Measurements from ENCODE around the gene TPM4.

Gene TPM4

DNA sequence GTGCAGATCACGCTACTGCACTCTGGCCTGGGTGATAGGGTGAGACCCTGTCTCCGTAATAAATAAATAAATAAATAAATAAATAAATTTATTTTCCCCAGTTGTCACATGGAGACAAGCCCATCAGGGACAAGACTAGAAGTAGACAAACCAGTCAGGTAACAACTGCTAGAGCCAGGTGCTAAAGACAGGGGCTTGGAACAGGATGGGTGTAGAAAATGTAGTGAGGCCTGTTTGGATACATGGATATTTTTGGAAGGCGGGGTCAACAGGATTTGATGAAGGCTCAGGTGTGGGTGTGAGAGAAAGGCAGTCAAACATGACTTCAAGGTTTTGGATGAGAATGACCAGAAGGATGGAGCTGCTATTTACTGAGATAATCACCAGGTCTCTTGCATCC is 27.7 kb upstream of the TPM4 start:
- Histone ChIP-seq H3K27me3 (replicated peaks; ENCODE audit: control insufficient read depth, insufficient read depth, low read length) (no peaks in the 10 kb centered on the region; the same call in 1 of the 2 replicates), H3K36me3 (ENCODE audit: control insufficient read depth, insufficient read depth, low read length) (no peaks in the 10 kb centered on the region), H3K4me3 (replicated peaks; ENCODE audit: low read depth, low read length) (no peak overlapping the region)
- DNase-seq (ENCODE audit: extremely low read depth, insufficient read length) = no peak
- TF ChIP-seq, protein P1, sequence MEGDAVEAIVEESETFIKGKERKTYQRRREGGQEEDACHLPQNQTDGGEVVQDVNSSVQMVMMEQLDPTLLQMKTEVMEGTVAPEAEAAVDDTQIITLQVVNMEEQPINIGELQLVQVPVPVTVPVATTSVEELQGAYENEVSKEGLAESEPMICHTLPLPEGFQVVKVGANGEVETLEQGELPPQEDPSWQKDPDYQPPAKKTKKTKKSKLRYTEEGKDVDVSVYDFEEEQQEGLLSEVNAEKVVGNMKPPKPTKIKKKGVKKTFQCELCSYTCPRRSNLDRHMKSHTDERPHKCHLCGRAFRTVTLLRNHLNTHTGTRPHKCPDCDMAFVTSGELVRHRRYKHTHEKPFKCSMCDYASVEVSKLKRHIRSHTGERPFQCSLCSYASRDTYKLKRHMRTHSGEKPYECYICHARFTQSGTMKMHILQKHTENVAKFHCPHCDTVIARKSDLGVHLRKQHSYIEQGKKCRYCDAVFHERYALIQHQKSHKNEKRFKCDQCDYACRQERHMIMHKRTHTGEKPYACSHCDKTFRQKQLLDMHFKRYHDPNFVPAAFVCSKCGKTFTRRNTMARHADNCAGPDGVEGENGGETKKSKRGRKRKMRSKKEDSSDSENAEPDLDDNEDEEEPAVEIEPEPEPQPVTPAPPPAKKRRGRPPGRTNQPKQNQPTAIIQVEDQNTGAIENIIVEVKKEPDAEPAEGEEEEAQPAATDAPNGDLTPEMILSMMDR (IDR thresholded peaks at IDR 0.05; ENCODE audit: insufficient read depth, low read length, poor library complexity, severe bottlenecking) = no peak

DNA sequence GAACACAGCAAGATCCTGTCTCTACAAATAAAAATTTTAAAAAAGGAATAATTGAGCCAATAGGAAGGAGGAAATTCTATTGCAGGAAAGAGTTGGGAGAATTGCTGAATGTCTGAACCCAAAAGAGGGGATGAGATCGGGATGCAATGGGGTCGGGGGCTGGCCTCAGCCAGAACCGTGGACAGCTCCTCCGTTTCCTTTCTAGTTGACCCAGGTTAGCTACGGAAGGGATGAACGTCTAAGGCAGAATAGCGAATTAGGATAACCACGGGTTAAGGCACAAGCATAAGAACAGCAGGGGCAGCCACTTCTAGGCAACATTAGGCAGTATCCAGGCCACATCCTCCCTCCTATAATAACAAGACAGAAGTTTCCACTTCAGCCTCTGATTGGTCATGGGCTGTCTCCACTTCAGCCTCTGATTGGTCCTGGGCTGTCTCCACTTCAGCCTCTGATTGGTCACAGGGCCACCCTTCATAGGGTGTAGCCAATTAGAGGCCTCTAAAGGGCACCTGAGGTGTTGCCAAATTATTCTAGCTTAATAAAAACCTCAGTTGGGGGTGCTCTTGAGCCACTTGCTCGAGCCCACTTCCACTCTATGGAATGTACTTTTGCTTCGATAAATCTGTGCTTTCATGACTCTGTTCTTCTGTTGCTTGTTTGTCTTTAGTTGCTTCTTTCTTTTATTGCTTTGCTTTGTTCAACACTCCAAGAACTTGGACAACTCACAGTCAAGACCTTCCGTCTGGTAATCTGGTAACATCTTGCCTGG is 24.9 kb upstream of the TPM4 start:
- DNase-seq (ENCODE audit: extremely low read depth, insufficient read length) = no peak
- TF ChIP-seq, protein P1 (IDR thresholded peaks at IDR 0.05; ENCODE audit: insufficient read depth, low read length, poor library complexity, severe bottlenecking) = no peak
- H3K27me3 ChIP-seq (replicated peaks; ENCODE audit: control insufficient read depth, insufficient read depth, low read length) = no peaks in the 10 kb centered on the region; the same call in 1 of the 2 replicates
- no peak overlapping the region for H3K4me3 ChIP-seq (replicated peaks; ENCODE audit: low read depth, low read length)
- no peaks in the 10 kb centered on the region for H3K36me3 ChIP-seq (ENCODE audit: control insufficient read depth, insufficient read depth, low read length)

DNA sequence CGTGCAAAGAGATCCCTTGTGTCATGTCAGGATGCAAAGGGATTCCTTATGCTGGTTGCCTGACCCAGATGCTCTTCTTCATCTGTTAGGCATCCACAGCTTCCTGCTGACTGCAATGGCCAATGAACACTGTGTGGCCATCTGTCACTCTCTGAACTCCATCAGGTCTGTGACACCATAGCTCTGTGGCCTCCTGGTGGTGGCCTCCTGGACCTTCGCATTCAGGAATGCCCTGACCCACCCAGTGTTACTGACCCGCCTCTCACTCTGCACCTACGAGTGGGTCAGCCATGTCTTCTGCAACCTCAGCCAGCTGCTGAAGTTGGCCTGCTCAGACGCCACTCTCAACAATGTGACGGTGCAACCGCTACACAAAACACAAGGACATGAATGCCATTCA is 23.9 kb upstream of the TPM4 start:
- no peaks in the 10 kb centered on the region; the same call in 1 of the 2 replicates for H3K27me3 ChIP-seq (replicated peaks; ENCODE audit: control insufficient read depth, insufficient read depth, low read length)
- TF ChIP-seq, protein P1 (IDR thresholded peaks at IDR 0.05; ENCODE audit: insufficient read depth, low read length, poor library complexity, severe bottlenecking) = no peak
- no peak overlapping the region for H3K4me3 ChIP-seq (replicated peaks; ENCODE audit: low read depth, low read length)
- no peak for DNase-seq (ENCODE audit: extremely low read depth, insufficient read length)
- no peaks in the 10 kb centered on the region for H3K36me3 ChIP-seq (ENCODE audit: control insufficient read depth, insufficient read depth, low read length)

DNA sequence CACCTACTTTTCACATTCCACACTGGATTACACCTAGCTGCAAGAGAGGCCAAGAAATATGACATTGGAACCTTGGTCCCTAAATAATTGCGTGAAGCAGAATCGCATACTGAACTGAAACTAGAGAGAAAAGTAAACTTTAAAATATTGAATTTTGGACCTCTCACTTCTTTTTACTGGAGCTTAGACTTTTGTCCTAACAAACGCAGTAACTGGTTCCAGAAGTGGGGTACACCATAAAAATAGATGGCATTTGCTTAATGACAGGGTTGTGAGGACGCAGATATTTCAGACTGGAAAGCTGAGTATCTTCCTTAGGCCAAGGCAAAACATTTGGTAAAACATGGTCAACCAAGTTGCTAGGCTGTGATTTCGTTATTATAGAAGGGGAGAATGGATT is 19.2 kb upstream of the TPM4 start:
- Histone ChIP-seq H3K4me3 (replicated peaks; ENCODE audit: low read depth, low read length) (no peak overlapping the region), H3K27me3 (replicated peaks; ENCODE audit: control insufficient read depth, insufficient read depth, low read length) (no peaks in the 10 kb centered on the region), H3K36me3 (ENCODE audit: control insufficient read depth, insufficient read depth, low read length) (no peaks in the 10 kb centered on the region)
- no peak for DNase-seq (ENCODE audit: extremely low read depth, insufficient read length)
- TF ChIP-seq, protein P1 (IDR thresholded peaks at IDR 0.05; ENCODE audit: insufficient read depth, low read length, poor library complexity, severe bottlenecking) = no peak

DNA sequence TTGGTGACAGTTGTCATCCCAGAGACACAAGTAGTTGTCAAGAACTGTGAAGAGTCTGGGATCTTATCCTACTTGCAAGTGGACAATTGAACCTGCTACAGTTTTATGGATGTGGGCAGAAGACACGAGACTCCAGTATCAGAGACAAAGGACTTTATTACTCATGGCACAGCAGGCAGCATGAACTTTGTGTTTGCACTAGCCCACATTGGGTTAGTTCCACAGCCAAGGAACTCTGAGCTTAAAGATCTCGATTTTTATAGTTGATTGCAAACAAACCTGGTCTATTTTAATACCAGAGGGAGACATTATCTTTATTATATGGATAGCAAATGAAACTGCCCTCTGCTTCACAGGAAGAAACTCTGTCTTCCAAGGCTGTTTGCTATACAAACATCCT is 16.0 kb upstream of the TPM4 start:
- Histone ChIP-seq H3K27me3 (replicated peaks; ENCODE audit: control insufficient read depth, insufficient read depth, low read length) (no peaks in the 10 kb centered on the region), H3K4me3 (replicated peaks; ENCODE audit: low read depth, low read length) (no peak overlapping the region), H3K36me3 (ENCODE audit: control insufficient read depth, insufficient read depth, low read length) (no peaks in the 10 kb centered on the region)
- DNase-seq (ENCODE audit: extremely low read depth, insufficient read length) = no peak
- TF ChIP-seq, protein P1 (IDR thresholded peaks at IDR 0.05; ENCODE audit: insufficient read depth, low read length, poor library complexity, severe bottlenecking) = no peak

Data from GM06990 (cell line).